ENCODE data around the gene SCTR. TPM values are rescaled to one million over a fixed set of nuclear protein-coding genes. Genes with fewer than 3 reads are reported as not detected.
A peak's percentile ranks its signal among the peaks of the same experiment; 100 is the strongest.

SCTR gene
- total and polyA plus RNA-seq, 2 of the 13 experiments (the other 11 are each of a cell fraction or from before 2014, with no cell fraction given): not detected

GRCh38 chr2:119425620-119426395, 98.5 kb downstream of the SCTR start (continued):
- TF ChIP-seq ESRRA (CRISPR knock-in tag; IDR thresholded peaks at IDR 0.05; ENCODE audit: low read depth) (peak; percentile 40; the same call in 1 of the 2 replicates), HMGA1 (CRISPR knock-in tag; conservative IDR thresholded peaks at IDR 0.05) (no peak), BCL3 (CRISPR knock-in tag; IDR thresholded peaks at IDR 0.05) (0 out of 2 replicates have a peak, but pooled peaks have one; percentile 27), NFIC (IDR thresholded peaks at IDR 0.05; ENCODE audit: low read length) (peak; percentile 94), ZNF83 (CRISPR knock-in tag; IDR thresholded peaks at IDR 0.05; ENCODE audit: borderline replicate concordance) (no peak), SOX13 (IDR thresholded peaks at IDR 0.05) (peak; percentile 97), SOX13 (CRISPR knock-in tag; conservative IDR thresholded peaks at IDR 0.05 in 1 of 2, IDR thresholded peaks at IDR 0.05 in 1 of 2) (peak in 1 of 2 experiments; percentile 97; a peak in 2 of 4 replicates), TEAD3 (CRISPR knock-in tag; optimal IDR thresholded peaks at IDR 0.05; ENCODE audit: borderline replicate concordance) (peak; percentile 81), POLR2AphosphoS5 (IDR thresholded peaks at IDR 0.05; ENCODE audit: low read depth, low read length) (no peak; the same call in 1 of the 2 replicates), ZNF660 (CRISPR knock-in tag; IDR thresholded peaks at IDR 0.05; ENCODE audit: borderline replicate concordance, low read depth) (no peak), KAT8 (CRISPR knock-in tag; IDR thresholded peaks at IDR 0.05) (peak; percentile 70; the same call in 1 of the 2 replicates), ZNF292 (CRISPR knock-in tag; IDR thresholded peaks at IDR 0.05; ENCODE audit: borderline replicate concordance, low read depth) (peak; percentile 36; the same call in 1 of the 2 replicates), SIN3B (IDR thresholded peaks at IDR 0.05; ENCODE audit: low read length) (no peak), REST (IDR thresholded peaks at IDR 0.05; ENCODE audit: borderline replicate concordance in 1 of 2, low read depth in 1 of 2, low read length in 2 of 2) (peak in 1 of 2 experiments; percentile 85; a peak in 1 of 4 replicates), RXRB (CRISPR knock-in tag; IDR thresholded peaks at IDR 0.05; ENCODE audit: borderline replicate concordance) (peak; percentile 99)
- TF ChIP-seq, protein P1, sequence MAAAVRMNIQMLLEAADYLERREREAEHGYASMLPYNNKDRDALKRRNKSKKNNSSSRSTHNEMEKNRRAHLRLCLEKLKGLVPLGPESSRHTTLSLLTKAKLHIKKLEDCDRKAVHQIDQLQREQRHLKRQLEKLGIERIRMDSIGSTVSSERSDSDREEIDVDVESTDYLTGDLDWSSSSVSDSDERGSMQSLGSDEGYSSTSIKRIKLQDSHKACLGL (CRISPR knock-in tag; IDR thresholded peaks at IDR 0.05): no peak
- TF ChIP-seq, protein P2, sequence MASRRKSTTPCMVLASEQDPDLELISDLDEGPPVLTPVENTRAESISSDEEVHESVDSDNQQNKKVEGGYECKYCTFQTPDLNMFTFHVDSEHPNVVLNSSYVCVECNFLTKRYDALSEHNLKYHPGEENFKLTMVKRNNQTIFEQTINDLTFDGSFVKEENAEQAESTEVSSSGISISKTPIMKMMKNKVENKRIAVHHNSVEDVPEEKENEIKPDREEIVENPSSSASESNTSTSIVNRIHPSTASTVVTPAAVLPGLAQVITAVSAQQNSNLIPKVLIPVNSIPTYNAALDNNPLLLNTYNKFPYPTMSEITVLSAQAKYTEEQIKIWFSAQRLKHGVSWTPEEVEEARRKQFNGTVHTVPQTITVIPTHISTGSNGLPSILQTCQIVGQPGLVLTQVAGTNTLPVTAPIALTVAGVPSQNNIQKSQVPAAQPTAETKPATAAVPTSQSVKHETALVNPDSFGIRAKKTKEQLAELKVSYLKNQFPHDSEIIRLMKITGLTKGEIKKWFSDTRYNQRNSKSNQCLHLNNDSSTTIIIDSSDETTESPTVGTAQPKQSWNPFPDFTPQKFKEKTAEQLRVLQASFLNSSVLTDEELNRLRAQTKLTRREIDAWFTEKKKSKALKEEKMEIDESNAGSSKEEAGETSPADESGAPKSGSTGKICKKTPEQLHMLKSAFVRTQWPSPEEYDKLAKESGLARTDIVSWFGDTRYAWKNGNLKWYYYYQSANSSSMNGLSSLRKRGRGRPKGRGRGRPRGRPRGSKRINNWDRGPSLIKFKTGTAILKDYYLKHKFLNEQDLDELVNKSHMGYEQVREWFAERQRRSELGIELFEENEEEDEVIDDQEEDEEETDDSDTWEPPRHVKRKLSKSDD (CRISPR knock-in tag; IDR thresholded peaks at IDR 0.05; ENCODE audit: low read depth): no peak
- TF ChIP-seq, protein P3, sequence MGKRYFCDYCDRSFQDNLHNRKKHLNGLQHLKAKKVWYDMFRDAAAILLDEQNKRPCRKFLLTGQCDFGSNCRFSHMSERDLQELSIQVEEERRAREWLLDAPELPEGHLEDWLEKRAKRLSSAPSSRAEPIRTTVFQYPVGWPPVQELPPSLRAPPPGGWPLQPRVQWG (CRISPR knock-in tag; IDR thresholded peaks at IDR 0.05; ENCODE audit: borderline replicate concordance, low read depth): no peak
